GM18951 (cell line): Measurements from ENCODE around the gene CDH23.

Experiments
- POLR2A ChIP-seq: IDR thresholded peaks from 4 replicates; pipeline ENCODE4 v1.6.1; 2011; ENCODE audit warnings: mild to moderate bottlenecking; ENCODE audit not compliant: insufficient read length, insufficient read depth; ENCODE audit errors: extremely low read depth
- in situ Hi-C: fragments of 300-500 bp; cut with MboI; formaldehyde crosslinking; loops from one replicate; pipeline ENCODE4 v1.12.0; 2022; ENCODE audit warnings: low sequenced_read_pairs, mixed read lengths, inconsistent platforms; ENCODE audit not compliant: unreplicated experiment

CDH23 gene

DNA sequence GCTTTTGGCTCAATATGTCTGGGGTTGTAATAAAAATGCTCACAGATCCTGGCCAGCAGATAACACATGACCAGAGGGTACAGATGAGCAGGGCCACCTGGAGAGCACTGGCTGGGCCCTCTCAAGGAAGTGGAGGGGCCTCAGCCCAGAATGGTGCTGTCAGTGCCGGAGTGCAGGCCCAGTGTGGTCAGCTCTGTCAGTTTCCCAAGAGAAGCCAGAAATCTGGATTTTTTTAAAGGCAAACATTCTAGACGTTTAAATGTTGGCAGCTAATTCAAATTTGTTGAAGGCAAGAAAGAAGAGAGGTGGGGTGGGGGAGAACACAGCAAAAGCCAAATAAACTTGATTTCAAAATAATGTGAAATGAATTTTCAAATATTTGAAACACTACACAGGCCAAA, 320.8 kb downstream of the CDH23 start:
- in situ Hi-C loops: no loop called here
- TF ChIP-seq POLR2A: no peak

GRCh38 chr10:71718165-71718698, 321.5 kb downstream of the CDH23 start:
- in situ Hi-C loops: no loop called here
- no peak for TF ChIP-seq POLR2A

- in situ Hi-C loops: no loop called here
- no peak for TF ChIP-seq POLR2A
Observed at GRCh38 chr10:71719042-71719441, 322.3 kb downstream of the CDH23 start.

- in situ Hi-C loops: no loop called here
- no peak for TF ChIP-seq POLR2A
Observed at GRCh38 chr10:71719464-71720201, 322.9 kb downstream of the CDH23 start, which contains the start of gene C10orf105. C10orf105 (minus strand) TSS chr10:71719778; CDS start chr10:71716337, 3,441 bp downstream.

DNA sequence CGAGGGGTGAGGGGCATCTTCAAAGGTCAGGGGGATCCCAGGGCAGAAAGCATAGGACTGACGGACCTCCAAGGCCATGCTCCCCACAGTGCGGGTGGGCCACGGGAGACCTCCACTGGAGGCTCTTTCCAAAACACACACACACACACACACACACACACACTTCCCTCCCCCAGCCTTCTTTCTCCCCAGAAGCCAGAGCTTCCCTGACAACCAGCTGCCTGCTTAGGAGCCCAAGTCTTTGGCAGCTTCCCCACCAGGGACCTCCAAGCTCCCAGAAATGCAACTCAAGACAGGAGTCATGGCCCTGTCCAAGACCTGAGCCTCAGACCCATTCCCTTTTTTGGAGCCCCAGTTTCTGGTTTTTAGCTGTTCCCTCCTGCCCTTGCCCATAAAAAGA, 323.6 kb downstream of the CDH23 start:
- in situ Hi-C loops: no loop called here
- no peak for TF ChIP-seq POLR2A

DNA sequence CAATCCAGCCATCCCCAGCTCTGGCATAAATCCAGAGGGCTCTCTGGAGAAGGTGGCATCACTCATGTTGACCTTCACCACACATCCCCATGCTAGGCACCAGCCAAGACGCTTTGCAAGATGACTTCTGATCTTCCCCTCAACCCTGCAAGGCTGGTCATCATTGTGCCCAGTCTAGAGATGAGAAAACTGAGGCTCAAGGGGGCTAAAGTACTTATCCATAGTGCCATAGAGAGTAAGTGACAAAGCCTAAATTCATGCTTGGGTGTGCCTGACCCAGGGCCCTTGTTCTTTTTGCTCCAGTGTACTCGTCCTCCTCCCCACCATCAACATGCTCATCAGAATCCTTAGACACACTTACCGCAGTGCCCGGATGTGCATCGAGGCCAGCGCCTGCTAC, 324.6 kb downstream of the CDH23 start:
- no peak for TF ChIP-seq POLR2A
- in situ Hi-C loops: no loop called here

DNA sequence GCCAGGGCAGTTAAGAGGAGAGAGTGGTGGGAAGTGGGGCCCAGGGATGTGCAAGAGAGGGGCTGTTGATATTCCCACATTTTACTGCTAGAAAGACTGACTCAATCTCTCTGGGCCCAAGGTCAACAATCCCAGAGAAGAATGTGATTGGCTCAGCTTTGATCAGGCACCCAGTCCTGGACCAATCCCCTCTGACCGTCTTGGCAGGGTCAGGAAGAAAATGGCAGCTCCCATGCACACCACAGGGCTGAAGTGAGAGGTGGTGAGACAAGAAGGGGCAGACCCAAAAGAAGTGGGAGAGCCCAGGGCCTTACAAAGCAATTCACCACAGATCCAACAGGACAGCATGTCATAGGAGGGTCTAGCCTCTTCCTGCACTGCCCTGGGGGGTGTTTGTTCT, 326.1 kb downstream of the CDH23 start:
- no peak for TF ChIP-seq POLR2A
- in situ Hi-C loops: no loop called here

GRCh38 chr10:71723311-71723710, 326.6 kb downstream of the CDH23 start:
- in situ Hi-C loops: no loop called here

GRCh38 chr10:71724539-71724938, 327.8 kb downstream of the CDH23 start:
- no peak for TF ChIP-seq POLR2A
- in situ Hi-C loops: no loop called here

More at GRCh38 chr10:71723311-71723710, 326.6 kb downstream of the CDH23 start:
- no peak for TF ChIP-seq POLR2A

DNA sequence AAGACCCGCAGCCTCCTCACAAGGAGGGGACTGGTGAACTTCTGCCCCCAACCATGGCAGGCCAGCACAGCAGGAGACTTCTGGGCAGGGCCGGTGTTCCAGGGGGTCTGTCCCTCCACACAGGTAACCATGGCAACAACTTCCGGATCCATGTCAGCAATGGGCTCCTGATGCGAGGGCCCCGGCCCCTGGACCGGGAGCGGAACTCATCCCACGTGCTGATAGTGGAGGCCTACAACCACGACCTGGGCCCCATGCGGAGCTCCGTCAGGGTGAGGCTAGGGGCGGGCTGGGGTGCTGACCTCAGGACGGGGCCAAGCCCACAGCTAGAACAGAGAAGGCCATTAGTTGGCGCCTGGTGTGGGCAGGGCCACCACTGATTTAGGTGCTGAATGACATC, 328.5 kb downstream of the CDH23 start:
- TF ChIP-seq POLR2A: no peak
- in situ Hi-C loops: no loop called here

- in situ Hi-C loops: no loop called here
Observed at GRCh38 chr10:71725998-71726579, 329.4 kb downstream of the CDH23 start.

GRCh38 chr10:71726580-71727104, 329.9 kb downstream of the CDH23 start:
- TF ChIP-seq POLR2A: no peak

More at GRCh38 chr10:71725998-71726579, 329.4 kb downstream of the CDH23 start:
- no peak for TF ChIP-seq POLR2A

DNA sequence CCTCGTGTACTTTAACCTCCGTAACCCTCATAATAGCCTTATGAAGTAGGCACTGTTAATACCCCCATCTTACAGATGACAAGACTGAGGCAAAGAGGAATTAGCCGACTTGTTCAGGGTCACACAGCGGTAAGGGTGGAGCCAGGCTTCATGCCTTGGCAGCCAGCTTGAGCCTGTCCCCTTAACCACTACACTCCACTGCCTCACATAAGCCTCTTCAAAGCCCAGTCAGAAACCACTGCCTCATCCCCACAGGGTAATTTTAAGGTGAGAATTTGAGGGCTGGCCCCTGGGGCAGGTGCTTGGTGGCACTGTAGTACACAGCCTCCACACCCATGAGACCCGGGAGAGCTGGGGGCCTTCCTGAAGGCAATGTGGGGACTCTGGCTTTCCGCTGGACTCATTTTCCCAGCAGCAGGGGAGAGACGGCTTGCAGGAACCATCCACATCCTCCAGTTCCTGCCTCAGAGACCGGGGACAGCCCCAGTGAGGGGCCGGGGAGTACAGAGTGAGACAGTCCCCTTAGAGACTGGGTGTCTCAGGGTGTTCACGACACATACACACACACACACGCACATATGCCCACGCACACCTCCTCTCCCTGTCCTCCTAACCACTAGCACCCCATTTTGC, 330.5 kb downstream of the CDH23 start:
- in situ Hi-C loops: no loop called here
- no peak for TF ChIP-seq POLR2A

More at GRCh38 chr10:71726580-71727104, 329.9 kb downstream of the CDH23 start:
- in situ Hi-C loops: no loop called here
